ENCODE data around the gene CXCR1. TPM values are rescaled to one million over a fixed set of nuclear protein-coding genes. Genes with fewer than 3 reads are reported as not detected.
"Not testable (repeated sequence)": the region's sequence is repeated elsewhere in the genome, so short reads cannot be mapped to it uniquely, and the experiment has no call there.

Gene CXCR1
- total RNA-seq, 5 donors from 2014 or later (not counting 1 experiment from before 2014, with no cell fraction given), result 0.12 to 0.25 (median 0.18) TPM; not detected in 1

DNA sequence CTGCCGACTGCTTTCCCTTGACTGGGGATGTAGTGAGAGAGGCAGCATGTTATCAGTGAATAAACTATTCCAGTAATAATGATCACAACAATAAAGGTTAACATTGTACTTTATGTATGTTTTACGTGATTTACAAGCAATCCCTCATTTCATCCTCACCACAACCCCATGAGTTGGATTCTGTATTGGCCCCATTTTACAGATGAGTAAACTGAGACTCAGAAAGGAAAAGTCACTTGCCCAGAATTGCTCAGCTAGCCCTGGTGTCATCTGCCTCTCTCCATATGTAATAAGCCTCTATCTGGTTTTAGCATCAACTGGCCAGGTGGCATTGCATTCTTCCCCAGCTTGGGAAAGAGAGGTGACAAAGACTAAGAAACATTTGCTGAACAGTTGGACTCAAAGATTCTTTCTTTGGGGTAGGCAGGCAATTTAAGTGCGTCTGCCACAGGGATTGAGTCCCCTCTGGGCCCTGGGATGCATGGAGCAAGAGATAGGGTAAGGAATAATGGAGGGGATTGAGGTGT, 38.8 kb downstream of the CXCR1 start:
- Mint-ChIP-seq H3K9me3 (peaks cover 0 to under 1% (median under 1%) of the 10 kb centered on the region in 3 donors), H3K27ac (no peak overlapping the region), H3K4me3 (no peak overlapping the region), H3K27me3 (peaks cover 21 to 23% of the 10 kb centered on the region in 2 donors), H3K4me1 (peaks cover 8 to 9% (median 9%) of the 10 kb centered on the region in 3 donors), H3K36me3 (no peaks in the 10 kb centered on the region)
- Histone ChIP-seq H3K4me1 (ENCODE audit: control insufficient read depth in 1 of 2, extremely low read depth in 1 of 2, insufficient read depth in 2 of 2, low read length in 2 of 2) (peaks cover 0 to 13% of the 10 kb centered on the region in 2 experiments), H3K9me3 (no peaks in the 10 kb centered on the region), H3K4me3 (ENCODE audit: control insufficient read depth in 1 of 2, extremely low read depth in 1 of 2, low read length in 1 of 2) (no peak overlapping the region), H3K27me3 (replicated peaks in 1 of 2; ENCODE audit: control insufficient read depth in 2 of 2, extremely low read depth in 1 of 2, insufficient read depth in 2 of 2, low read length in 1 of 2) (peaks cover 0 to 35% of the 10 kb centered on the region in 2 experiments), H3K27ac (ENCODE audit: low read length) (no peak overlapping the region), H3K36me3 (ENCODE audit: control insufficient read depth in 2 of 2, extremely low read depth in 1 of 2, insufficient read depth in 1 of 2, low read length in 1 of 2) (no peaks in the 10 kb centered on the region)
- 50% methylated on average over 1 of the region's 3 CpGs for WGBS (ENCODE audit: insufficient coverage)
- ChIA-PET POLR2A (no interaction called here), CTCF (no interaction called here)
- DNase-seq, result no peak
- ATAC-seq (replicated peaks in 1 of 4), result no peak

- WGBS (ENCODE audit: insufficient coverage), result 4% methylated on average over 3 of the region's 8 CpGs
- H3K27me3 Mint-ChIP-seq, result peaks cover 23% of the 10 kb centered on the region in 2 donors
- H3K36me3 Mint-ChIP-seq, result no peaks in the 10 kb centered on the region
- DNase-seq, result peak in 1 of 35 experiments; percentile 13
- H3K27ac Mint-ChIP-seq, result peak within 1 kb of the TSS in 1 of 2 donors; percentile 68
- Histone ChIP-seq H3K4me3 (ENCODE audit: control insufficient read depth in 1 of 2, extremely low read depth in 1 of 2, low read length in 1 of 2) (peak within 1 kb of the TSS; percentile 8 to 44), H3K36me3 (ENCODE audit: control insufficient read depth in 2 of 2, extremely low read depth in 1 of 2, insufficient read depth in 1 of 2, low read length in 1 of 2) (no peaks in the 10 kb centered on the region), H3K4me1 (ENCODE audit: control insufficient read depth in 1 of 2, extremely low read depth in 1 of 2, insufficient read depth in 2 of 2, low read length in 2 of 2) (peaks cover 0 to 9% of the 10 kb centered on the region in 2 experiments), H3K9me3 (no peaks in the 10 kb centered on the region), H3K27me3 (replicated peaks in 1 of 2; ENCODE audit: control insufficient read depth in 2 of 2, extremely low read depth in 1 of 2, insufficient read depth in 2 of 2, low read length in 1 of 2) (peaks cover 0 to 36% of the 10 kb centered on the region in 2 experiments), H3K27ac (ENCODE audit: low read length) (peak within 1 kb of the TSS; percentile 11)
- ChIA-PET CTCF (interaction anchor here in 1 of 2 donors (0.6 kb wide), 1 partner anchor 38 kb away, joined by 3 read pairs; no protein-coding TSS in a partner anchor), POLR2A (no interaction called here)
- H3K4me1 Mint-ChIP-seq, result peaks cover 8 to 9% (median 9%) of the 10 kb centered on the region in 3 donors
- peak within 1 kb of the TSS in 2 of 3 donors; percentile 4 to 41 for H3K4me3 Mint-ChIP-seq
- peaks cover 5 to 24% (median 12%) of the 10 kb centered on the region in 3 donors for H3K9me3 Mint-ChIP-seq
- no peak for ATAC-seq (replicated peaks in 1 of 4)
Observed at GRCh38 chr2:218125626-218126080, 41.1 kb downstream of the CXCR1 start, which contains the start of gene CXCR2. Gene CXCR2 (plus strand): TSS chr2:218126028. CDS start chr2:218134802, 8,774 bp downstream.

- peaks cover 0 to 9% of the 10 kb centered on the region in 2 experiments for H3K4me1 ChIP-seq (ENCODE audit: control insufficient read depth in 1 of 2, extremely low read depth in 1 of 2, insufficient read depth in 2 of 2, low read length in 2 of 2)
- no peaks in the 10 kb centered on the region for H3K36me3 ChIP-seq (ENCODE audit: control insufficient read depth in 2 of 2, extremely low read depth in 1 of 2, insufficient read depth in 1 of 2, low read length in 1 of 2)
- peaks cover 0 to 36% of the 10 kb centered on the region in 2 experiments for H3K27me3 ChIP-seq (replicated peaks in 1 of 2; ENCODE audit: control insufficient read depth in 2 of 2, extremely low read depth in 1 of 2, insufficient read depth in 2 of 2, low read length in 1 of 2)
- Mint-ChIP-seq H3K27me3 (peaks cover 23 to 28% of the 10 kb centered on the region in 2 donors), H3K9me3 (peaks cover 5 to 24% (median 12%) of the 10 kb centered on the region in 3 donors), H3K4me1 (peaks cover 8 to 9% (median 9%) of the 10 kb centered on the region in 3 donors), H3K4me3 (peak overlapping the region in 1 of 3 donors; percentile 41), H3K36me3 (no peaks in the 10 kb centered on the region), H3K27ac (no peak overlapping the region)
- no peaks in the 10 kb centered on the region for H3K9me3 ChIP-seq
- DNase-seq (no peak), ATAC-seq (replicated peaks in 1 of 4) (no peak)
- no peak overlapping the region for H3K27ac ChIP-seq (ENCODE audit: low read length)
- ChIA-PET POLR2A (no interaction called here), CTCF (interaction anchor here in 1 of 2 donors (0.6 kb wide), 1 partner anchor 37 kb away, joined by 3 read pairs; no protein-coding TSS in a partner anchor)
- WGBS (ENCODE audit: insufficient coverage), result 63% methylated on average over 4 of the region's 4 CpGs
- no peak overlapping the region for H3K4me3 ChIP-seq (ENCODE audit: control insufficient read depth in 1 of 2, extremely low read depth in 1 of 2, low read length in 1 of 2)
Observed at GRCh38 chr2:218125095-218125494, 41.7 kb downstream of the CXCR1 start.

DNA sequence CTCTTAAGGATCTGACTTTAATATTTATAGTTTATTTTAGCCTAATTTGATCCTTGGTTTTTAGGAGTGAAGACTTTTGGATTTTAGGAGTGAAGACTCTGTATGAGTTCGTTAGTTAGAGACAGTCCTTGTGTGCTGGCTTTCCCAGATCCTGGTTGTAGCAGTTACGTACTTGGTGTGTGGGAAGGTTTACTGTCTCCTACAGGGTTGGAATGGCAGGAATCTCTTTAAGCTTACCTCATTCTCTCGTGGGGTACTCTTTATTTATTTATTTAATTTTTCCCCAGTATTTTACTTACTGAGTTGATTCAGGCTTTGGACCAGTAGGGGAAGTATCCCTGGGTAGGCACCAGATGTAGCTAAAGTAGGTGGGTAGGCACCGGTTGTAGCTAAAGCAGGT, 42.8 kb downstream of the CXCR1 start:
- CTCF ChIA-PET, result interaction anchor here in 1 of 2 donors (0.5 kb wide), 1 partner anchor 331 kb away, joined by 5 read pairs; no protein-coding TSS in a partner anchor
- POLR2A ChIA-PET, result no interaction called here
- WGBS (ENCODE audit: insufficient coverage), result 100% methylated on average over 1 of the region's 4 CpGs
- DNase-seq (no peak), ATAC-seq (replicated peaks in 1 of 4) (no peak)
- H3K27me3 Mint-ChIP-seq, result peaks cover 23 to 26% of the 10 kb centered on the region in 2 donors
- peaks cover 8 to 9% (median 9%) of the 10 kb centered on the region in 3 donors for H3K4me1 Mint-ChIP-seq
- Histone ChIP-seq H3K27ac (ENCODE audit: low read length) (no peak overlapping the region), H3K36me3 (ENCODE audit: control insufficient read depth in 2 of 2, extremely low read depth in 1 of 2, insufficient read depth in 1 of 2, low read length in 1 of 2) (no peaks in the 10 kb centered on the region), H3K27me3 (replicated peaks in 1 of 2; ENCODE audit: control insufficient read depth in 2 of 2, extremely low read depth in 1 of 2, insufficient read depth in 2 of 2, low read length in 1 of 2) (peaks cover 0 to 32% of the 10 kb centered on the region in 2 experiments), H3K4me1 (ENCODE audit: control insufficient read depth in 1 of 2, extremely low read depth in 1 of 2, insufficient read depth in 2 of 2, low read length in 2 of 2) (peaks cover 0 to 6% of the 10 kb centered on the region in 2 experiments), H3K9me3 (no peaks in the 10 kb centered on the region), H3K4me3 (ENCODE audit: control insufficient read depth in 1 of 2, extremely low read depth in 1 of 2, low read length in 1 of 2) (no peak overlapping the region)
- no peak overlapping the region for H3K4me3 Mint-ChIP-seq
- H3K9me3 Mint-ChIP-seq, result peaks cover 5 to 24% (median 12%) of the 10 kb centered on the region in 3 donors
- no peak overlapping the region for H3K27ac Mint-ChIP-seq
- no peaks in the 10 kb centered on the region for H3K36me3 Mint-ChIP-seq

DNA sequence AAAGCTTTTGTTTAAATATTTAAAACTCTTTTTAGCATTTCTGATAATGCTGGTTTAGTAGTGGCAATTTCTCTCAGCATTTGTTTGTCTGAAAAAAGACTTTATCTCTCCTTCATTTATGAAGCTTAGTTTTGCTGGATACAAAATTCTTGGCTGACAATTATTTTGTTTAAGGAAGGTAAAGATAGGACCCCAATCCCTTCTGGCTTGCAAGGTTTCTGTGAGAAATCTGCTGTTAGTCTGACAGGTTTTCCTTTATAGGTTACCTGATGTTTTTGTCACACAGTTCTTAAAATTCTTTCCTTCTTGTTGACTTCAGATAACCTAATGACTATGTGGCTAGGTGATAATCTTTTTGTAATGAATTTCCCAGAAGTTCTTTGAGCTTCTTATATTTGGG, 44.5 kb downstream of the CXCR1 start:
- H3K9me3 ChIP-seq; DNase-seq; ATAC-seq (replicated peaks in 1 of 4); H3K27ac Mint-ChIP-seq; CTCF ChIA-PET; H3K36me3 Mint-ChIP-seq; H3K4me3 Mint-ChIP-seq; H3K4me1 ChIP-seq (ENCODE audit: control insufficient read depth in 1 of 2, extremely low read depth in 1 of 2, insufficient read depth in 2 of 2, low read length in 2 of 2); H3K4me1 Mint-ChIP-seq; POLR2A ChIA-PET; H3K4me3 ChIP-seq (ENCODE audit: control insufficient read depth in 1 of 2, extremely low read depth in 1 of 2, low read length in 1 of 2); H3K27ac ChIP-seq (ENCODE audit: low read length); H3K36me3 ChIP-seq (ENCODE audit: control insufficient read depth in 2 of 2, extremely low read depth in 1 of 2, insufficient read depth in 1 of 2, low read length in 1 of 2): not testable (repeated sequence)
- H3K27me3 Mint-ChIP-seq, result peaks cover 15 to 26% of the 10 kb centered on the region in 2 donors
- H3K9me3 Mint-ChIP-seq, result peaks cover 8 to 28% (median 21%) of the 10 kb centered on the region in 3 donors
- peaks cover 0 to 30% of the 10 kb centered on the region in 2 experiments for H3K27me3 ChIP-seq (replicated peaks in 1 of 2; ENCODE audit: control insufficient read depth in 2 of 2, extremely low read depth in 1 of 2, insufficient read depth in 2 of 2, low read length in 1 of 2)

DNA sequence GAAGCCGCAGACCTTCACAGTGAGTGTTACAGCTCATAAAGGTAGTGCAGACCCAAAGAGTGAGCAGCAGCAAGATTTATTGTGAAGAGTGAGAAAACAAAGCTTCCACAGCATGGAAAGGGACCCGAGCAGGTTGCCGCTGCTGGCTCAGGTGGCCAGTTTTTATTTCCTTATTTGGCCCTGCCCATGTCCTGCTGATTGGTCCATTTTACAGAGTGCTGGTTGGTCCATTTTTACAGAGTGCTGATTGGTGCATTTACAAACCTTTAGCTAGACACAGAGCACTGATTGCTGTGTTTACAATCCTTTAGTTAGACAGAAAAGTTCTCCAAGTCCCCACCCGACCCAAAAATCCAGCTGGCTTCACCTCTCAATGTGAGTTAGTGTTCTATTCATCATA, 45.0 kb downstream of the CXCR1 start:
- not testable (repeated sequence) for ATAC-seq (replicated peaks in 1 of 4)

More for the DNA sequence above, 45.0 kb downstream of the CXCR1 start:
- H3K4me1 ChIP-seq (ENCODE audit: control insufficient read depth in 1 of 2, extremely low read depth in 1 of 2, insufficient read depth in 2 of 2, low read length in 2 of 2); H3K9me3 ChIP-seq; H3K4me3 ChIP-seq (ENCODE audit: control insufficient read depth in 1 of 2, extremely low read depth in 1 of 2, low read length in 1 of 2); POLR2A ChIA-PET; H3K36me3 ChIP-seq (ENCODE audit: control insufficient read depth in 2 of 2, extremely low read depth in 1 of 2, insufficient read depth in 1 of 2, low read length in 1 of 2); CTCF ChIA-PET; H3K27ac ChIP-seq (ENCODE audit: low read length); H3K36me3 Mint-ChIP-seq; DNase-seq; H3K4me1 Mint-ChIP-seq; H3K4me3 Mint-ChIP-seq; H3K27ac Mint-ChIP-seq: not testable (repeated sequence)
- peaks cover 15 to 26% of the 10 kb centered on the region in 2 donors for H3K27me3 Mint-ChIP-seq
- H3K27me3 ChIP-seq (replicated peaks in 1 of 2; ENCODE audit: control insufficient read depth in 2 of 2, extremely low read depth in 1 of 2, insufficient read depth in 2 of 2, low read length in 1 of 2), result peaks cover 0 to 28% of the 10 kb centered on the region in 2 experiments
- WGBS (ENCODE audit: insufficient coverage), result 85% methylated on average over 3 of the region's 4 CpGs
- H3K9me3 Mint-ChIP-seq, result peaks cover 8 to 30% (median 23%) of the 10 kb centered on the region in 3 donors
